ENCODE data around the gene TMEM100. TPM values are rescaled to one million over a fixed set of nuclear protein-coding genes. Genes with fewer than 3 reads are reported as not detected.

Gene TMEM100
- not detected for total RNA-seq

- DNase-seq (no peak), ATAC-seq (ENCODE audit: low read depth) (no peak)
- no peak within 1 kb of the TSS for H3K27ac Mint-ChIP-seq
- POLR2A ChIA-PET: no interaction called here
- no peak within 1 kb of the TSS for H3K4me3 Mint-ChIP-seq
- H3K9me3 Mint-ChIP-seq: no peaks in the 10 kb centered on the region
- no peaks in the 10 kb centered on the region for H3K4me1 Mint-ChIP-seq
- H3K27me3 Mint-ChIP-seq: peaks cover 53% of the 10 kb centered on the region
- H3K36me3 Mint-ChIP-seq: no peaks in the 10 kb centered on the region
Measured at GRCh38 chr17:55722742-55723487, at the start of gene TMEM100. Gene TMEM100, minus strand, starts transcription at chr17:55722864. Its CDS starts 1,794 bp downstream, at chr17:55721070.

- DNase-seq (no peak), ATAC-seq (ENCODE audit: low read depth) (no peak)
- Mint-ChIP-seq H3K4me1 (peaks cover 8% of the 10 kb centered on the region), H3K27me3 (no peaks in the 10 kb centered on the region), H3K27ac (no peak overlapping the region), H3K36me3 (peaks cover 18% of the 10 kb centered on the region), H3K9me3 (no peaks in the 10 kb centered on the region), H3K4me3 (no peak overlapping the region)
- POLR2A ChIA-PET: no interaction called here
Measured at GRCh38 chr17:55772086-55772485, 49.4 kb upstream of the TMEM100 start.

GRCh38 chr17:55770196-55770870, 47.7 kb upstream of the TMEM100 start:
- DNase-seq: no peak
- H3K4me1 Mint-ChIP-seq: no peaks in the 10 kb centered on the region
- POLR2A ChIA-PET: no interaction called here
- no peak for ATAC-seq (ENCODE audit: low read depth)
- H3K36me3 Mint-ChIP-seq: peaks cover 10% of the 10 kb centered on the region
- peaks cover 1% of the 10 kb centered on the region for H3K9me3 Mint-ChIP-seq
- H3K27ac Mint-ChIP-seq: no peak overlapping the region
- H3K4me3 Mint-ChIP-seq: no peak overlapping the region
- no peaks in the 10 kb centered on the region for H3K27me3 Mint-ChIP-seq

GRCh38 chr17:55769625-55770000, 46.9 kb upstream of the TMEM100 start:
- Mint-ChIP-seq H3K36me3 (peaks cover 11% of the 10 kb centered on the region), H3K9me3 (peaks cover 3% of the 10 kb centered on the region), H3K27ac (no peak overlapping the region), H3K4me3 (no peak overlapping the region), H3K27me3 (no peaks in the 10 kb centered on the region), H3K4me1 (no peaks in the 10 kb centered on the region)
- POLR2A ChIA-PET: no interaction called here
- ATAC-seq (ENCODE audit: low read depth) (no peak), DNase-seq (no peak)

- ATAC-seq (ENCODE audit: low read depth) (no peak), DNase-seq (no peak)
- Mint-ChIP-seq H3K9me3 (peaks cover 3% of the 10 kb centered on the region), H3K27ac (no peak overlapping the region), H3K4me1 (no peaks in the 10 kb centered on the region), H3K36me3 (peaks cover 11% of the 10 kb centered on the region), H3K4me3 (no peak overlapping the region), H3K27me3 (no peaks in the 10 kb centered on the region)
- POLR2A ChIA-PET: no interaction called here
Measured at GRCh38 chr17:55768936-55769624, 46.4 kb upstream of the TMEM100 start.

- Mint-ChIP-seq H3K4me1 (no peaks in the 10 kb centered on the region), H3K4me3 (no peak overlapping the region), H3K36me3 (peaks cover 9% of the 10 kb centered on the region), H3K27ac (no peak overlapping the region), H3K27me3 (no peaks in the 10 kb centered on the region), H3K9me3 (peaks cover 3% of the 10 kb centered on the region)
- DNase-seq (no peak), ATAC-seq (ENCODE audit: low read depth) (no peak)
- POLR2A ChIA-PET: no interaction called here
Measured at GRCh38 chr17:55765472-55765871, 42.8 kb upstream of the TMEM100 start.

GRCh38 chr17:55764610-55765009, 41.9 kb upstream of the TMEM100 start:
- POLR2A ChIA-PET: no interaction called here
- DNase-seq (no peak), ATAC-seq (ENCODE audit: low read depth) (no peak)
- no peaks in the 10 kb centered on the region for H3K4me1 Mint-ChIP-seq
- H3K27me3 Mint-ChIP-seq: no peaks in the 10 kb centered on the region
- no peak overlapping the region for H3K27ac Mint-ChIP-seq
- peaks cover 3% of the 10 kb centered on the region for H3K9me3 Mint-ChIP-seq
- H3K4me3 Mint-ChIP-seq: no peak overlapping the region
- H3K36me3 Mint-ChIP-seq: peaks cover 9% of the 10 kb centered on the region

- Mint-ChIP-seq H3K4me3 (no peak overlapping the region), H3K36me3 (peaks cover 5% of the 10 kb centered on the region), H3K27me3 (no peaks in the 10 kb centered on the region), H3K9me3 (peaks cover 3% of the 10 kb centered on the region), H3K4me1 (no peaks in the 10 kb centered on the region), H3K27ac (no peak overlapping the region)
- POLR2A ChIA-PET: no interaction called here
- DNase-seq: no peak
- no peak for ATAC-seq (ENCODE audit: low read depth)
Measured at GRCh38 chr17:55763856-55764255, 41.2 kb upstream of the TMEM100 start.

GRCh38 chr17:55762086-55762858, 39.6 kb upstream of the TMEM100 start:
- H3K9me3 Mint-ChIP-seq: peaks cover 3% of the 10 kb centered on the region
- DNase-seq: no peak
- H3K27ac Mint-ChIP-seq: no peak overlapping the region
- H3K27me3 Mint-ChIP-seq: no peaks in the 10 kb centered on the region
- H3K36me3 Mint-ChIP-seq: peaks cover 3% of the 10 kb centered on the region
- no peak overlapping the region for H3K4me3 Mint-ChIP-seq
- POLR2A ChIA-PET: no interaction called here
- no peak for ATAC-seq (ENCODE audit: low read depth)
- H3K4me1 Mint-ChIP-seq: no peaks in the 10 kb centered on the region

- POLR2A ChIA-PET: no interaction called here
- no peak for DNase-seq
- Mint-ChIP-seq H3K9me3 (peaks cover 3% of the 10 kb centered on the region), H3K4me3 (no peak overlapping the region), H3K27ac (no peak overlapping the region), H3K27me3 (no peaks in the 10 kb centered on the region), H3K36me3 (peaks cover 3% of the 10 kb centered on the region), H3K4me1 (no peaks in the 10 kb centered on the region)
- ATAC-seq (ENCODE audit: low read depth): no peak
Measured at GRCh38 chr17:55760643-55761355, 38.1 kb upstream of the TMEM100 start.

GRCh38 chr17:55758171-55758570, 35.5 kb upstream of the TMEM100 start:
- H3K36me3 Mint-ChIP-seq: peaks cover 2% of the 10 kb centered on the region

GRCh38 chr17:55757659-55758058, 35.0 kb upstream of the TMEM100 start:
- POLR2A ChIA-PET: no interaction called here
- no peak overlapping the region for H3K27ac Mint-ChIP-seq

More at GRCh38 chr17:55758171-55758570, 35.5 kb upstream of the TMEM100 start:
- Mint-ChIP-seq H3K27me3 (no peaks in the 10 kb centered on the region), H3K9me3 (no peaks in the 10 kb centered on the region), H3K4me1 (peaks cover under 1% of the 10 kb centered on the region), H3K27ac (no peak overlapping the region), H3K4me3 (no peak overlapping the region)
- no peak for DNase-seq
- ATAC-seq (ENCODE audit: low read depth): no peak
- POLR2A ChIA-PET: no interaction called here

GRCh38 chr17:55756689-55757088, 34.0 kb upstream of the TMEM100 start:
- DNase-seq (no peak), ATAC-seq (ENCODE audit: low read depth) (no peak)
- Mint-ChIP-seq H3K9me3 (no peaks in the 10 kb centered on the region), H3K27ac (no peak overlapping the region), H3K4me3 (no peak overlapping the region), H3K36me3 (peaks cover 5% of the 10 kb centered on the region), H3K27me3 (no peaks in the 10 kb centered on the region), H3K4me1 (peaks cover 7% of the 10 kb centered on the region)
- POLR2A ChIA-PET: no interaction called here

More at GRCh38 chr17:55757659-55758058, 35.0 kb upstream of the TMEM100 start:
- Mint-ChIP-seq H3K36me3 (peaks cover 5% of the 10 kb centered on the region), H3K4me1 (peaks cover 3% of the 10 kb centered on the region), H3K27me3 (no peaks in the 10 kb centered on the region), H3K4me3 (no peak overlapping the region), H3K9me3 (no peaks in the 10 kb centered on the region)
- DNase-seq (no peak), ATAC-seq (ENCODE audit: low read depth) (no peak)

Data from activated naive CD8-positive, alpha-beta T cell treated with anti-CD3 and anti-CD28 coated beads, Interleukin-2, amount 10 ng/mL, durations not matched to agents 7 days and 5 days (primary cell).